ENCODE data around the gene SEC22C. TPM values are rescaled to one million over a fixed set of nuclear protein-coding genes. Genes with fewer than 3 reads are reported as not detected.

The SEC22C gene
- total RNA-seq, 2 experiments from 2014 or later = 56.0 to 58.9 TPM

Other genes starting within 250 kb of the SEC22C start
- gene LYZL4, start 171.4 kb downstream of the SEC22C start, total RNA-seq = not detected
- 10 to 100 TPM; 19.9 to 21.3 TPM for gene VIPR1, start 79.3 kb downstream of the SEC22C start, total RNA-seq
- 10 to 100 TPM; 48.9 to 63.6 TPM for gene SS18L2, start 8.9 kb upstream of the SEC22C start, total RNA-seq
- gene NKTR, start 18.7 kb upstream of the SEC22C start, total RNA-seq = 100 to 1,000 TPM in 1 of 2 experiments, 10 to 100 TPM in 1; 96.4 to 106 TPM
- gene ZBTB47, start 71.7 kb upstream of the SEC22C start, total RNA-seq = under 1 TPM; 0.21 to 0.22 TPM
- not detected for gene KLHL40, start 103.6 kb upstream of the SEC22C start, total RNA-seq
- not detected for gene HHATL, start 120.8 kb upstream of the SEC22C start, total RNA-seq
- under 1 TPM; 0.60 to 0.65 TPM for gene CCDC13, start 191.3 kb upstream of the SEC22C start, total RNA-seq
- 10 to 100 TPM; 51.6 to 72.1 TPM for gene HIGD1A, start 222.5 kb upstream of the SEC22C start, total RNA-seq
- under 1 TPM; 0.40 to 0.73 TPM for gene ACKR2, start 227.5 kb upstream of the SEC22C start, total RNA-seq